ENCODE measurements around the gene TPM4.
"Not testable (repeated sequence)": the region's sequence is repeated elsewhere in the genome, so short reads cannot be mapped to it uniquely, and the experiment has no call there.

TPM4 gene

GRCh38 chr19:16076154-16076957 lies at the start of gene TPM4:
Gene TPM4, plus strand, starts transcription at chr19:16076495. Its CDS starts 71 bp downstream, at chr19:16076566.
- peak; percentile 81 to 88 (median 86) for DNase-seq (ENCODE audit: low read depth in 2 of 3, low spot score in 1 of 3)

GRCh38 chr19:16026756-16027155 lies 49.5 kb upstream of the TPM4 start:
- DNase-seq (ENCODE audit: low read depth in 2 of 3, low spot score in 1 of 3), result no peak

- no peak for DNase-seq (ENCODE audit: low read depth in 2 of 3, low spot score in 1 of 3)
Observed at GRCh38 chr19:16027528-16027927, 48.8 kb upstream of the TPM4 start.

- not testable (repeated sequence) for DNase-seq (ENCODE audit: low read depth in 2 of 3, low spot score in 1 of 3)
Observed at GRCh38 chr19:16030155-16030554, 46.1 kb upstream of the TPM4 start.

- no peak for DNase-seq (ENCODE audit: low read depth in 2 of 3, low spot score in 1 of 3)
Observed at GRCh38 chr19:16030964-16031871, 45.1 kb upstream of the TPM4 start.

- no peak for DNase-seq (ENCODE audit: low read depth in 2 of 3, low spot score in 1 of 3)
Observed at GRCh38 chr19:16031872-16032200, 44.5 kb upstream of the TPM4 start.

GRCh38 chr19:16032509-16033135 lies 43.7 kb upstream of the TPM4 start:
- no peak for DNase-seq (ENCODE audit: low read depth in 2 of 3, low spot score in 1 of 3)

- DNase-seq (ENCODE audit: low read depth in 2 of 3, low spot score in 1 of 3), result no peak
Observed at GRCh38 chr19:16033136-16033530, 43.2 kb upstream of the TPM4 start.

GRCh38 chr19:16033721-16034120 lies 42.6 kb upstream of the TPM4 start:
- no peak for DNase-seq (ENCODE audit: low read depth in 2 of 3, low spot score in 1 of 3)

GRCh38 chr19:16034180-16034579 lies 42.1 kb upstream of the TPM4 start:
- no peak for DNase-seq (ENCODE audit: low read depth in 2 of 3, low spot score in 1 of 3)

- DNase-seq (ENCODE audit: low read depth in 2 of 3, low spot score in 1 of 3), result no peak
Observed at GRCh38 chr19:16034958-16035560, 41.2 kb upstream of the TPM4 start.

- DNase-seq (ENCODE audit: low read depth in 2 of 3, low spot score in 1 of 3), result no peak
Observed at GRCh38 chr19:16035601-16036297, 40.5 kb upstream of the TPM4 start.

GRCh38 chr19:16036397-16036925 lies 39.8 kb upstream of the TPM4 start:
- no peak for DNase-seq (ENCODE audit: low read depth in 2 of 3, low spot score in 1 of 3)

- no peak for DNase-seq (ENCODE audit: low read depth in 2 of 3, low spot score in 1 of 3)
Observed at GRCh38 chr19:16036941-16037340, 39.4 kb upstream of the TPM4 start.

GRCh38 chr19:16037424-16038195 lies 38.7 kb upstream of the TPM4 start:
- no peak for DNase-seq (ENCODE audit: low read depth in 2 of 3, low spot score in 1 of 3)

GRCh38 chr19:16038196-16038695 lies 38.0 kb upstream of the TPM4 start:
- no peak for DNase-seq (ENCODE audit: low read depth in 2 of 3, low spot score in 1 of 3)

- no peak for DNase-seq (ENCODE audit: low read depth in 2 of 3, low spot score in 1 of 3)
Observed at GRCh38 chr19:16039081-16039480, 37.2 kb upstream of the TPM4 start.

GRCh38 chr19:16039545-16039944 lies 36.8 kb upstream of the TPM4 start:
- DNase-seq (ENCODE audit: low read depth in 2 of 3, low spot score in 1 of 3), result no peak

- no peak for DNase-seq (ENCODE audit: low read depth in 2 of 3, low spot score in 1 of 3)
Observed at GRCh38 chr19:16040642-16041041, 35.7 kb upstream of the TPM4 start.

Measured in stimulated activated CD4-positive, alpha-beta T cell treated with anti-CD3 and anti-CD28 coated beads, Interleukin-12 subunit alpha, Interleukin-12 subunit beta, amount 100 ng/mL, for 48 hours (primary cell).